Panc1 (cell line): ENCODE measurements around the gene SUPT3H. TPM values are rescaled to one million over a fixed set of nuclear protein-coding genes. Genes with fewer than 3 reads are reported as not detected.

Experiments used
- ATAC-seq: fragments of 200-7000 bp; cut with Tn5 transposase; 2 replicates; pipeline ENCODE4 v1.9.1; 2020; ENCODE audit warnings: mild to moderate bottlenecking, moderate library complexity
- BruUV-seq: library from RNA; stranded (reverse); fragments of 400-500 nt; replicated peaks from 2 replicates; lab custom pipeline; 2021; lab: Mats Ljungman, UMichigan
- CTCF ChIA-PET: fragments of 300-600 bp; sonication (Branson Sonifier 250); formaldehyde crosslinking; loops from one replicate; lab custom pipeline; 2022; ENCODE audit warnings: antibody characterized with exemption; lab: Charles Lee
- POLR2A ChIA-PET: fragments of 300-600 bp; sonication (Branson Sonifier 250); formaldehyde crosslinking; loops from one replicate; lab custom pipeline; 2022; ENCODE audit warnings: antibody characterized with exemption; lab: Charles Lee
- DNase-seq: peaks from one replicate; pipeline ENCODE4 v3.0.0-alpha.2; 2010; ENCODE audit warnings: low read depth, low spot score
- H3K27ac ChIP-seq: 2 replicates; pipeline ENCODE4 v1.5.1; 2011; ENCODE audit warnings: mild to moderate bottlenecking, low read length, inconsistent platforms
- H3K27me3 ChIP-seq: fragments of 200-500 bp; sonication (Bioruptor generic); 2 replicates; pipeline ENCODE4 v1.6.0; 2014; ENCODE audit warnings: low read length, inconsistent platforms; ENCODE audit not compliant: control insufficient read depth, insufficient read depth
- H3K36me3 ChIP-seq: fragments of 200-500 bp; sonication (Bioruptor generic); 2 replicates; pipeline ENCODE4 v1.5.1; 2014; ENCODE audit warnings: inconsistent platforms, mild to moderate bottlenecking, low read length, moderate library complexity; ENCODE audit not compliant: control insufficient read depth, insufficient read depth
- H3K4me1 ChIP-seq: 2 replicates; pipeline ENCODE4 v1.5.1; 2011; ENCODE audit warnings: inconsistent platforms, mild to moderate bottlenecking, low read length, moderate library complexity; ENCODE audit not compliant: control insufficient read depth, insufficient read depth
- H3K4me3 ChIP-seq, 2 experiments: 2 replicates each; pipeline ENCODE4 v1.5.1; 2011 to 2012; ENCODE audit warnings: low read depth in 2 of 2, low read length in 2 of 2, mild to moderate bottlenecking in 2 of 2, inconsistent platforms in 1 of 2, moderate library complexity in 1 of 2
- H3K9me3 ChIP-seq: fragments of 200-500 bp; sonication (Bioruptor generic); 2 replicates; pipeline ENCODE4 v1.5.1; 2014; ENCODE audit warnings: low read depth, mild to moderate bottlenecking, inconsistent platforms, low read length, moderate library complexity; ENCODE audit not compliant: control insufficient read depth, insufficient read depth
- CTCF ChIP-seq: fragments of 450-650 bp; IDR thresholded peaks from 2 replicates; pipeline ENCODE4 v1.5.1; 2017; ENCODE audit warnings: mild to moderate bottlenecking
- POLR2AphosphoS5 ChIP-seq: IDR thresholded peaks from 2 replicates; pipeline ENCODE4 v1.6.1; 2012; ENCODE audit warnings: mild to moderate bottlenecking, low read depth, low read length, moderate library complexity
- SIN3A ChIP-seq: IDR thresholded peaks from 2 replicates; pipeline ENCODE4 v1.6.1; 2012; ENCODE audit warnings: low read depth, mild to moderate bottlenecking, low read length, moderate library complexity, borderline replicate concordance; ENCODE audit not compliant: insufficient read depth
- TCF7L2 ChIP-seq: IDR thresholded peaks from 2 replicates; pipeline ENCODE4 v1.6.1; 2011; ENCODE audit warnings: mild to moderate bottlenecking, low read depth, low read length, inconsistent platforms
- in situ Hi-C: cut with HindIII; loops from 2 replicates; pipeline ENCODE4 v1.10.0; 2016; ENCODE audit warnings: low sequenced_read_pairs, low pct_unique_long_range_greater_than_20kb
- intact Hi-C: fragments of 100-400 bp; cut with micrococcal nuclease; formaldehyde crosslinking; loops from one replicate; pipeline ENCODE4 v1.10.0; 2022; ENCODE audit not compliant: unreplicated experiment
- total RNA-seq: library from RNA; stranded (reverse); gene quantifications from one replicate; pipeline ENCODE4 v1.2.1, GENCODE V29; 2021; ENCODE audit not compliant: unreplicated experiment
- TF ChIP-seq, protein P1 (sequence below), 2 experiments: IDR thresholded peaks; 2 replicates each; pipeline ENCODE4 v1.6.1; 2011 to 2012; ENCODE audit warnings: low read depth in 2 of 2, control low read depth in 1 of 2, low read length in 1 of 2, mild to moderate bottlenecking in 1 of 2, moderate library complexity in 1 of 2; ENCODE audit not compliant: insufficient read depth in 1 of 2

SUPT3H gene
- total RNA-seq, 1 experiment from 2014 or later = 11.0 TPM

GRCh38 chr6:44925100-44925739 is 452.5 kb downstream of the SUPT3H start:
- H3K4me1 ChIP-seq = no peaks in the 10 kb centered on the region
- in situ Hi-C loops (no loop called here), intact Hi-C loops (loop anchor here (1.0 kb wide), 1 partner anchor 19 kb away; no protein-coding TSS in a partner anchor)
- no TSS peak for BruUV-seq
- no peak overlapping the region for H3K27ac ChIP-seq
- H3K27me3 ChIP-seq = no peaks in the 10 kb centered on the region
- H3K9me3 ChIP-seq = no peaks in the 10 kb centered on the region
- no peak overlapping the region for H3K4me3 ChIP-seq
- ChIA-PET POLR2A (no interaction called here), CTCF (no interaction called here)
- no peaks in the 10 kb centered on the region for H3K36me3 ChIP-seq
- TF ChIP-seq, protein P1, sequence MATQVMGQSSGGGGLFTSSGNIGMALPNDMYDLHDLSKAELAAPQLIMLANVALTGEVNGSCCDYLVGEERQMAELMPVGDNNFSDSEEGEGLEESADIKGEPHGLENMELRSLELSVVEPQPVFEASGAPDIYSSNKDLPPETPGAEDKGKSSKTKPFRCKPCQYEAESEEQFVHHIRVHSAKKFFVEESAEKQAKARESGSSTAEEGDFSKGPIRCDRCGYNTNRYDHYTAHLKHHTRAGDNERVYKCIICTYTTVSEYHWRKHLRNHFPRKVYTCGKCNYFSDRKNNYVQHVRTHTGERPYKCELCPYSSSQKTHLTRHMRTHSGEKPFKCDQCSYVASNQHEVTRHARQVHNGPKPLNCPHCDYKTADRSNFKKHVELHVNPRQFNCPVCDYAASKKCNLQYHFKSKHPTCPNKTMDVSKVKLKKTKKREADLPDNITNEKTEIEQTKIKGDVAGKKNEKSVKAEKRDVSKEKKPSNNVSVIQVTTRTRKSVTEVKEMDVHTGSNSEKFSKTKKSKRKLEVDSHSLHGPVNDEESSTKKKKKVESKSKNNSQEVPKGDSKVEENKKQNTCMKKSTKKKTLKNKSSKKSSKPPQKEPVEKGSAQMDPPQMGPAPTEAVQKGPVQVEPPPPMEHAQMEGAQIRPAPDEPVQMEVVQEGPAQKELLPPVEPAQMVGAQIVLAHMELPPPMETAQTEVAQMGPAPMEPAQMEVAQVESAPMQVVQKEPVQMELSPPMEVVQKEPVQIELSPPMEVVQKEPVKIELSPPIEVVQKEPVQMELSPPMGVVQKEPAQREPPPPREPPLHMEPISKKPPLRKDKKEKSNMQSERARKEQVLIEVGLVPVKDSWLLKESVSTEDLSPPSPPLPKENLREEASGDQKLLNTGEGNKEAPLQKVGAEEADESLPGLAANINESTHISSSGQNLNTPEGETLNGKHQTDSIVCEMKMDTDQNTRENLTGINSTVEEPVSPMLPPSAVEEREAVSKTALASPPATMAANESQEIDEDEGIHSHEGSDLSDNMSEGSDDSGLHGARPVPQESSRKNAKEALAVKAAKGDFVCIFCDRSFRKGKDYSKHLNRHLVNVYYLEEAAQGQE (IDR thresholded peaks at IDR 0.05; ENCODE audit: insufficient read depth in 1 of 2, low read depth in 2 of 2, low read length in 1 of 2) = no peak
- TF ChIP-seq SIN3A (no peak), CTCF (no peak), POLR2AphosphoS5 (no peak), TCF7L2 (no peak)
- no peak for ATAC-seq
- DNase-seq = no peak

DNA sequence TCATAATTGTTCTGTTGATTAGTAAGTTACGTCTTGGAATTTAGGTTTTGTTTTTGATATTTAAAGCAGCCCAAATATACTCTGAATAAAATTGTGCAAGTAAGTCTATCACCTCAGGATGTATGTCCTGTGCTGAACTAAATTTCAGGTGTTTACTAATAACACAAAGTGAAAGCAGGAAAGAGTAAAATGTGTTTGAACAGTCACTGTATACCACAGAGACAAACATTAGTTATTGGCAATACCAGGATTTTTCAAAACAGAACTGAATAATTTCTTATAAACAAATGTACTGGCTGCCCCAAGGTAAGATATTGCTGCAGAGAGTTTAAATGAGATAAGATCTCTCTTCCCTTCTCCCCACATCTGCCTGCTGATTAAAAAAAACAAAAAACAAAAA is 454.3 kb downstream of the SUPT3H start:
- Histone ChIP-seq H3K4me3 (no peak overlapping the region), H3K4me1 (no peaks in the 10 kb centered on the region), H3K27ac (no peak overlapping the region), H3K36me3 (no peaks in the 10 kb centered on the region), H3K27me3 (no peaks in the 10 kb centered on the region), H3K9me3 (no peaks in the 10 kb centered on the region)
- ChIA-PET CTCF (no interaction called here), POLR2A (no interaction called here)
- intact Hi-C loops (no loop called here), in situ Hi-C loops (no loop called here)
- DNase-seq (no peak), ATAC-seq (no peak)
- no TSS peak for BruUV-seq
- TF ChIP-seq SIN3A (no peak), POLR2AphosphoS5 (no peak), TCF7L2 (no peak)

DNA sequence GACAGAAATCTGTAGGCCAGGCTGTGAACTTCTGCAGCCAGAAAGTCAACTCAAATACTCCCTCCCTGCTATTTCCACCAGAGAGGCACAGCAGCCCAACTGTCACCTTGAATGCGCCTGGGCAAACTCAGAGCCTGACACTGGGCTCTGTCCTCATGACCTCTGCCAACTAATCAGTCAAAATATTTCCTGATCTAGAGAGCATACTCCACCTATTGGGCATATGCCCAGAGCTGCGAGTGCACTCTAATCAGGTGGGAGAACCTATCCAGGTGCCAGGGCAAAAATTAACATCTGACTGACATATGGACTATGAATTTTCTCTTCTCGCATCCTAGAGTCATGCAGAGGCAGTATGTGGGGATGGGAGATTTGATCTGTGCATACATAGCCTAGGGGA is 455.9 kb downstream of the SUPT3H start:
- no peak for ATAC-seq
- CTCF ChIA-PET = no interaction called here
- no peak for DNase-seq
- Histone ChIP-seq H3K36me3 (no peaks in the 10 kb centered on the region), H3K27ac (no peak overlapping the region), H3K27me3 (no peaks in the 10 kb centered on the region), H3K4me3 (no peak overlapping the region), H3K4me1 (no peaks in the 10 kb centered on the region), H3K9me3 (no peaks in the 10 kb centered on the region)
- TF ChIP-seq TCF7L2 (no peak), SIN3A (no peak), CTCF (no peak), POLR2AphosphoS5 (no peak)
- TF ChIP-seq, protein P1 (IDR thresholded peaks at IDR 0.05; ENCODE audit: insufficient read depth in 1 of 2, low read depth in 2 of 2, low read length in 1 of 2) = no peak
- in situ Hi-C loops (no loop called here), intact Hi-C loops (no loop called here)
- no TSS peak for BruUV-seq
- POLR2A ChIA-PET = no interaction called here
